ENCODE data around the gene RAB40B.

Gene RAB40B

DNA sequence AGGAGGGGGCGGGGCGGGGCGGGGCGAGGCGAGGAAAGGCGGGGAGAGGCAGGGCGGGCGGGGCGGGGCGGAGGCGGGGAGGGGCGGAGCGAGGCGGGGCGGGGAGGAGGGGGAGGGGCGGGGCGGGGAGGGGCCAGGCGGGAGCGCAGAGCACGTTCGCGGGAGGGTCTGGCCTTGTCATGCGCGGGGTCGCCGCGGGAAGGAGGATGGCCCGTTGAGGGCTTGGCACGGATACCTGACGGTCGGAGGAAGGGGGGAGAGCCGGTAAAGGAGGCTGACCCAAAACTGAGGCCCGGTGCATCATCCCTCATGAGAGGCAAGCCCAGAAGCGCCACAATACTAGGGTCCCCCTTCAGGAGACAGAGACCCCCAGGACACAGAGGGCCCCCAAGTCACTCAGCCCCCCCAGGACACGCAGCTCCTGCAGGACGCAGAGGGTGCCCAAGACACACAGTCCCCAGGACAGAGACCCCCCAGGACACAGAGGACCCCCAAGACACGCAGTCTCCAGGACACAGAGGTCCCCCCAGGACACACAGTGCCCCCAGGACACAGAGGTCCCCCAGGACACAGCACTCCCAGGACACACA is 49.7 kb downstream of the RAB40B start:
- DNase-seq, result no peak

DNA sequence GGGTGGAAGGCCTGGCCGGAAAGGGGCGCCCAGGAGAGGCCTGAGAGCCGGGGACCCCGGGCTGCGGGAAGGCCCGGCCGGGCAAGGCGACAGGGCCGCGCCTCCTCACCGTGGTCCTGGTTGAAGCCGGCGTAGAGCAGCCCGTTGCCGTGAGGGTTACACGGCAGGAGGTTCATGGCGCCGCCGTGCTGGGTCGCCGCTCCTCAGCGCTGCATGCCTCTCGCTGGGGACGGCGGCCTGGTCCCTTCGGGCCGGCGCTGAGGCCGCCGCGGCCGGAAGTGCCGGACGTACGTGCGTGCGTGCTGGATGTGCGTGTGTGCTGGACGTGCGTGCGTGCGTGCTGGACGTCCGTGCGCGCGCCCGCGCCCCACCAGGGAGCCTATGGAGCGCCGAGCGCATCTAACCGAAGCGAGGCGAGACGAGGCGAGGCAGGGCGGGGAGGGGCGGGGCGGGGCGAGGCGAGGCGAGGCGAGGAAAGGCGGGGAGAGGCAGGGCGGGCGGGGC is 50.3 kb downstream of the RAB40B start, which contains the start of gene WDR45B:
WDR45B (minus strand) TSS at position 280 of the 504 bp plus-strand sequence; CDS start at position 176, 104 bp downstream.
- DNase-seq, result peak; percentile 89

DNA sequence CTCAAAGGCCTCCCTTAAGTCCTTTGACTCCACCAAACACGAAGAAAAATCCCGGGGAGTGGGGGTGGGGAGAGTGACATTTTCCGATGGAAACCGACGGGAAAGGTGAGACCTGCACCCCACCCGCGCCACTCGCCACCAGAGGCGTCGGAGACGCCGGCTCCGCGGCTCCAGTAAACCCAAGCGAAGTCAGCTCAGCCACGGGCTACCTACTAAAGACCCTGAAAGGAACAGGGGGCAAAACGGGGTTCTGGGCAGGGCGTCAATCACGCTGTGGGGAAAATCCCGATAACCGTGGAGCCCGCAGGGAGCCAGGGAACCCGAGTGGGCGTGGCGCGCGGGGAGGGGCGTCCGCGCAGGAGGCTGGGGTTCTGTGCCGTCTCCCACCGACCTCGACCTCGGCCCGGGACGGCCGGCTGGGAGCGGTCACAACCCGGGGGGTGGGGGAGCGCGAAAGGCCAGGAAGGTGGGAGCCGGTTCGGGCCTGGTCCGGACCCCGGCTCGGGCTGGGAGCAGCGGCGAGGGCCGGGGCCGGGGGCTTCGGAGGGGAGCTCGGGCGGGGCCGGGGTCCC is 50.8 kb downstream of the RAB40B start:
- peak; percentile 55 for DNase-seq

GRCh38 chr17:82645516-82645915 is 53.0 kb downstream of the RAB40B start:
- DNase-seq, result no peak

DNA sequence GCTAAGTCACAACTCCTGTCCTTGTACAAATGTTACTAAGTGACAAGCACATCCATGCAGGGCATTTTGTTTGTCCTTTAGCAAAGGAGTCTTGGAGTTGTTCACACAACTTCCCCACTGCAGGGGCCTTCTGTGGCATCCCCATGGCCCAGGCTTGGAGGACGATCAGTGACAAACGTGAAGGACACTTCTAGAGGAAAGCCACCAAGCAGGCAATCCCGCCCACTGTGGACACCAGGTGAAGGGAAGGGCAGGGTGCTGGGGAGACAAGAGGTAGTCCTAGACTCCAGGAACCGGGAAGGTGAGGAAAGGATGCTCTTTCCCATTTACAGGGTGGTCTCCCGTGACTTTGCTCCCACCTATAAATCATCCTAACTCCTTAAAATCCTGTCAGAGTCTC is 54.4 kb downstream of the RAB40B start:
- DNase-seq, result no peak

- DNase-seq, result no peak
Observed at GRCh38 chr17:82642022-82642421, 56.5 kb downstream of the RAB40B start.

- no peak for DNase-seq
Observed at GRCh38 chr17:82640036-82640435, 58.5 kb downstream of the RAB40B start.

DNA sequence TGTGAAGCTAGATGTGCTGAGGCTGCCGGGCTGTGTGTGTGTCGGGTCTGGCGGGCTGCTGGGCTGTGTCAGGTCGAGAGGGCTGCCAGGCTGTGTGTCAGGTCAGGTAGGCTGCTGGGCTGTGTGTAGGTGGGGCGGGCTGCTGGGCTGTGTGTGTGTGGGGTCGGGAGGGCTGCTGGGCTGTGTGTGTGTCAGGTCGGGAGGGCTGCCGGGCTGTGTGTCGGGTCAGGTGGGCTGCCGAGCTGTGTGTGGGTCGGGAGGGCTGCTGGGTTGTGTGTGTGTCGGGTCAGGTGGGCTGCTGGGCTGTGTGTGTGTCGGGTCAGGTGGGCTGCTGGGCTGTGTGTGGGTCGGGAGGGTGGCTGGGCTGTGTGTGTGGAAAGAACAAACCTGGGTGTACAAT is 58.9 kb downstream of the RAB40B start:
- no peak for DNase-seq

DNA sequence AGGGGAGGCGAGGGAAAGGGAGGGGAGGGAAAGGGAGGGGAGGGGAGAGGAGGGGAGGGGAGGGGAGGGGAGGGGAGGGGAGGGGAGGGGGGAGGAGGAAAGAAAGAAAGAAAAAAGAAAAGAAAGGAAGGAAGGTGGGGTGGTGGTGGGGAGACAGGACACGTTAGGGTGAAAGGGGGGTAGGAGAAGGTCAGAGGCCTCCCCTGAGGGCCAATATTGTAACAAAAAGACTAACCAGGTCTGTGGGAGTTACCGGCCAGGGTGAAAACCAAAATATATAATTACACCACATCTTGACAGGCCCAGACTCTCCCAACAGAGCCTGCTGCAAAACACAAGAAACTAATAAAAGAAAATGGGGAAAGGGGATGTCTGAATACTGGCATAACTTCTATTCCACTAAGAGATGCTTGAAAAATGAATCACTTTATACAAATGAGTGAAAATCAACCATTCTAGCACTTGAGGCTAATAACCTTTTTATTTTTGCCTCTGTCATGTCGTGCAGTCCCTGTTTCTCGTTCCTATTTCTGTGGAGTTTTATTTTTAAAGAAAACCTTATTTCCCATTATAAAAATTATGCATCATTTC is 60.2 kb downstream of the RAB40B start:
- DNase-seq, result no peak

DNA sequence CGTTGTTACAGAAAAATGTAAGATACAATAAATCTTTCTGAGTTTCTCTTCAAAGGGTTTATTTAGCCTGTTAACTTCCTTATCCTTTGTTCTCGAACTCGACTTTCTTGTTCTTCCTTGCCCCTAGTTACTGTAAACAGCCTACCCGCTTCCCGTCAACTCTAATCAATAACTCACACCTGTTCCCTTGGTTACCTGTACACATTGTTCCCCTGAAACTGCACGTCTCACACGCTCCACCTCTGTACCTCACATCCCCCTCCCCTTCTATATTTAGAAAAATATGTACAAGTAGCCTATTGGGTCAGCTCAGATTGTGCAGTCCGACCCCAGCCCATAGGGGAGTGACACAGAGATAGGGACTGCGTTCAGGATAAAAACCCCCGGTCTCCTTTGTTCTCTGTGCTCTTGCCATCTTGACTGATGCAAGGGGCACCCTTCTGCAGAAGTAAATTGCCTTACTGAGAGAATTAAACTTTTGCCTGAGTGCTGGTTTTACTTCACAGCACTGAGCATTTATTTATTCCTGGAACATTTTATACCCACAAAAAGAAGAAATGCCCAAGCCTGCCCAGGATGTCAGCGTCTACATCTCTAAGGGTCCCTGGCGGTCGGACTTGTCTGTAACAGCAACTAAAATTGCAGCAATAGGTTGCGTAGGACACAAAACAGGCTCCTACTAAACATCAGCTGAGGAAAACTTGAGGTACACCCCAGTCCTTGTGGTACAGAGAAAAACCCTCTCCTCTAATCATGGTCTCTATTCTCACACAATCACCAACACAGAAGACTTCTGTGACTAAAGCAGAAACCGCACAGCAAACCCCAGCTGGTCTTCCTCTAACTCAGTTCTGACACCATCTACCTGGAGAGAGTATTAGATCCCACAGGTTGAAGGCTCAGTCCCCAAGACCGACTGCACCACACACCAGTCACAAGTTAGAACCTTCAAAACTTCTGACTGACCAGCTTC is 61.6 kb downstream of the RAB40B start:
- no peak for DNase-seq

GRCh38 chr17:82633343-82633742 is 65.2 kb downstream of the RAB40B start:
- no peak for DNase-seq

- no peak for DNase-seq
Observed at GRCh38 chr17:82632451-82632850, 66.0 kb downstream of the RAB40B start.

DNA sequence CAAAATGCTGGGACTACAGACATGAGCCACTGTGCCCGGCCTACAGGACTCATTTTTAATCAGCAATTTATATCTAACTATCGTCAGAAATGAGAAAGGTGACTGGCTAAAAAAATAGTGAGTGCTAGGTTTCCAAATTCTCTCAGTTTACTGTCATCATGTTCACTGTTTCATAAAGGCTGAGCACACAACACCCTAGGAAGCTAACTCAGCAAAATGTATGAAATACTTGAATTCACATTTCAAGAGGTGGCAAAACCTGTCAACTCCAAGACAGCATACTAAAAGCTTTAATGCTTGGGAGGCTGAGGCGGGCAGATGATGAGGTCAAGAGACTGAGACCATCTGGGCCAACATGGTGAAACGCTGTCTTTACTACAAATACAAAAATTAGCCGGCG is 67.0 kb downstream of the RAB40B start:
- DNase-seq, result no peak

GRCh38 chr17:82630212-82630611 is 68.3 kb downstream of the RAB40B start:
- DNase-seq, result no peak

DNA sequence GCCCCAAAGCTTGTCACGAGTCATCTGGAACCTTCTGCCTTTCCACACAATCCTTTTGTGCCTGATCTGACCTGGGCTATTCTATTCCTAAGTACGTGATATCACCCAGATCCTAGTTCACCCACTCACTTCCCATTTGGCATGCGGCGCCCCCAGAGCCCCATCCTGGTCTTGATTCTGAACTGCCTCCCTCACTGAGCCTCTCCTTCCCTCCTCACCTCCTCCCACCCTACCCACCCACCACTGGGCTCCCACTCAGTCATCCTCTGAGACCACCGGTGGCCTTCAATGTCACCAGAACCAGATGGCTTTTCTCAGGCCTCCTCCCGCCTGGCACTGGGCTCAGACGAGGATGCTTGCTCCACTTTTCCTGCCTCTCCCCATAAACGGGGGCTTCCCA is 68.8 kb downstream of the RAB40B start:
- DNase-seq, result no peak

DNA sequence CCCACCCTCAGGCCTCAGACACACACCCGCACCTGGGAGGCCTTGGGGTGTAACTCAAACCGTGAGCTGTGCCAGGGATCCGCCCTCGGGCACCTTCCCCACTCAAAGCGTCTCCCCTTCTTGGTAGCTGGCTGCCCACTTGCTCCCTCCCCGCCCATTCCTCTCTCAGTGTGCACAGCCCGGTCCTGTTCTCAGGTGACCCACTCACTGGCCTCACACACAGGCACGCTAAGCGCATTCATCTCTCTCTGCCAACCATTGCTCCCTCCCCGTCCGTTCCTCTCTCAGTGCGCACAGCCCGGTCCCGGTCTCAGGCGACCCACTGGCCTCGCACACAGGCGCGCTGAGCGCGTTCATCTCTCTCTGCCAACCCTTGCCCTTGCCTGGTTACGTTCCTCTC is 71.1 kb downstream of the RAB40B start:
- no peak for DNase-seq

DNA sequence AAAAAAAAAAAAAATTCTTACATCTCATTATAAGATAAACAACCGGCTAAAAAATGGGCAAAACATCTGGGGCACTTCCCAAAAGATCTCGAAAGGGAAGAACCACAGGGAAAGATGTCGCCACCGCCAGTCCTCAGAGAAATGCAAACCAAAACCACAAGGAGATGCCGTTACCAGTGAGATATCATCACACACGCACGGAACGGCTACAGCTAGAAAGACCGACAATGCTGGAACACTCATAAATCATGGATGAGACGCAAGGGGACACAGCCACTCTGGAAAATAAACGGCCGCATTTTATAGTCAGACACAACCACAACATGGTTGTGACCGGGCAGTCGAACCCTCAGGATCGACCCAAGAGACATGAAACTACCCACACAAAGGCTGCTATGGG is 74.8 kb downstream of the RAB40B start:
- DNase-seq, result no peak

DNA sequence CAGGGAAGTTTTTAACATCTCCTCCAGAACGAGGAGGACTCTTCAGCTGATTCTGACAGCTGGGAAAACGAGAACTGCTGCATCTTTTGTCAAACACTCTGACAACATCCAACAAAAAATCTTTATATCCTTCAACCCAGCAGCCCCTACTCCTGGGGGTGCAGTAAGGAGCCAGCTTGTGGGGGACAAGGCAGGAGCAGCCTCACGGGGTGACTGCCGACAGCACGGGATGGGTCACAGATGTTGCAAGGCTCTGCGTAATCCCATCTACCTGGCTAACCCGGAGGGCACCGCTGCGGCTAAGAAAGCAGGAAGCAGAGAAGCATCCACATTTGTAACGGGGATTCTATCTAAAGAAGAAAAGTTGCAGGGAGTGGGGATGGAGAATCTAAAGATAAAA is 78.9 kb downstream of the RAB40B start:
- no peak for DNase-seq

DNA sequence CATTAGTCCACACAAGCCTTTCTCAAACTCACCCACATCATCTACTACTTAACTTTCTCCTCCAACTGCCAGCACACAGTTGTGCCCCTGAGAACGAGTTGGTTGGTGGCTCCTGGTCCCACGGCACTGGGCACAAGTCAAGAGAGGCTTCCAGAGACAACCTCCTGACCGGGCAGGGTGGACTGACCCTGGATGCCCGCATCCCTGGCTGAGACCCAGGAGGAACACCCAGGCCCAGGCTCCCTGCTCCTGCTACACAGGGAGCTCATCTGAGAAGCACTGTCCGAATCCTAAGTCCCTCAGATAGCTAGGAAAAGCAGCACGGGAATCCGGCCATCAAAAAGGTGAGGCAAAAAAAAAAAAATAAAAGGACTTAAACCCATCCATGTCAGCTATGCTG is 79.3 kb downstream of the RAB40B start:
- DNase-seq, result no peak

- no peak for DNase-seq
Observed at GRCh38 chr17:82616021-82616711, 82.3 kb downstream of the RAB40B start.

DNA sequence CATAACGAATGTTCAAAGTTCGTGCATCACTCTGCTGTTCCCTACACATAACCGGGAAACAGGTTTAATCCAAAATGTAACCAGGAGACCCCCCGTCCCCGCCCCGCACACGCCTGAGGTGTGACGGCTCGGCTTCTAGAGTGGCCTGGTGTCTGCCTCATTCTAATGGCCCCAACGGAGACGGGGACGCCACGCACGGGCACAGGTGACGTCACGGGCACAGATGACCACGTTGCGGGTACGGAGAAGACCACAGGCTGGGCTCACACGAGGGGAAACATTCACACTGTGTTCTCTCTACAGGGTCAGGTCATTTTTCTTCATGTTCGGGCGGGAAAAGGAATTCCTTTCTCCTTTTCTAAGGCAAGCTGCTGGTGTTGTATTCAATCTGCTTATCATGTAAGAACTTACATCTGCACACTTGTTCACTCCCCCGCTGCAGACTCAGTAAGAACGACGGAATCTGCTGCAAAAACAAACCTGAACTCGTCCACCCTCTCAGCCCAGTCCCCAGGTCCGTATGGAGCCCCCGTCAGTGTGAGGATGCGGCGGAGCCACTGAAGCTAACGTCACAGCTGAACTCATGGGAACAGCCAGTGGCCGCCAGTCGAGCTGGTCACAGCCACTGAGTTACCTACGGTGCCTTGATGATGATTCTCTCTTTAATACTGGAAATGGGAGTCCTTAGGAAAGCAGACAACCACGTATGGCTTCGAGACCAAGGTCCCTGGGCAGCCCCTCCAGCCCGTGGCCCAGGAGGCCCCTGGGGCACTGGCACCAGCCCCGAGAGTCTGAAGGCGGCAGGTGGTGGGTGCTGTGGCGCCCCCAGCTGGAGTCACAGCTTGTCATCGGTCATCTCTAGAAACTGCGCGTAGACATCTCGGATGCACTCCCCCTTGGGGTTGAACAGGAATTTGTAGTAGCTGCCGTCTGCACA is 83.1 kb downstream of the RAB40B start:
- no peak for DNase-seq
